ENCODE data around the gene KRTAP10-12. TPM values are rescaled to one million over a fixed set of nuclear protein-coding genes. Genes with fewer than 3 reads are reported as not detected.
A peak's percentile ranks its signal among the peaks of the same experiment; 100 is the strongest.

The KRTAP10-12 gene
- total and polyA plus RNA-seq, 2 experiments from 2014 or later: not detected

GRCh38 chr21:44720170-44720569, 23.2 kb downstream of the KRTAP10-12 start:
- H3K27ac ChIP-seq: peak overlapping the region; percentile 37
- peaks cover 3% of the 10 kb centered on the region for H3K27me3 ChIP-seq
- DNase-seq (ENCODE audit: low read depth in 1 of 2, low spot score in 1 of 2): peak in 1 of 2 donors; percentile 87
- no peak overlapping the region for H3K4me3 ChIP-seq
- H3K36me3 ChIP-seq: no peaks in the 10 kb centered on the region
- TF ChIP-seq, protein P1, sequence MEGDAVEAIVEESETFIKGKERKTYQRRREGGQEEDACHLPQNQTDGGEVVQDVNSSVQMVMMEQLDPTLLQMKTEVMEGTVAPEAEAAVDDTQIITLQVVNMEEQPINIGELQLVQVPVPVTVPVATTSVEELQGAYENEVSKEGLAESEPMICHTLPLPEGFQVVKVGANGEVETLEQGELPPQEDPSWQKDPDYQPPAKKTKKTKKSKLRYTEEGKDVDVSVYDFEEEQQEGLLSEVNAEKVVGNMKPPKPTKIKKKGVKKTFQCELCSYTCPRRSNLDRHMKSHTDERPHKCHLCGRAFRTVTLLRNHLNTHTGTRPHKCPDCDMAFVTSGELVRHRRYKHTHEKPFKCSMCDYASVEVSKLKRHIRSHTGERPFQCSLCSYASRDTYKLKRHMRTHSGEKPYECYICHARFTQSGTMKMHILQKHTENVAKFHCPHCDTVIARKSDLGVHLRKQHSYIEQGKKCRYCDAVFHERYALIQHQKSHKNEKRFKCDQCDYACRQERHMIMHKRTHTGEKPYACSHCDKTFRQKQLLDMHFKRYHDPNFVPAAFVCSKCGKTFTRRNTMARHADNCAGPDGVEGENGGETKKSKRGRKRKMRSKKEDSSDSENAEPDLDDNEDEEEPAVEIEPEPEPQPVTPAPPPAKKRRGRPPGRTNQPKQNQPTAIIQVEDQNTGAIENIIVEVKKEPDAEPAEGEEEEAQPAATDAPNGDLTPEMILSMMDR (IDR thresholded peaks at IDR 0.05; ENCODE audit: low read depth, low read length): no peak
- no peaks in the 10 kb centered on the region for H3K9me3 ChIP-seq (ENCODE audit: low read depth)
- peaks cover 5% of the 10 kb centered on the region for H3K4me1 ChIP-seq (ENCODE audit: low read depth)

DNA sequence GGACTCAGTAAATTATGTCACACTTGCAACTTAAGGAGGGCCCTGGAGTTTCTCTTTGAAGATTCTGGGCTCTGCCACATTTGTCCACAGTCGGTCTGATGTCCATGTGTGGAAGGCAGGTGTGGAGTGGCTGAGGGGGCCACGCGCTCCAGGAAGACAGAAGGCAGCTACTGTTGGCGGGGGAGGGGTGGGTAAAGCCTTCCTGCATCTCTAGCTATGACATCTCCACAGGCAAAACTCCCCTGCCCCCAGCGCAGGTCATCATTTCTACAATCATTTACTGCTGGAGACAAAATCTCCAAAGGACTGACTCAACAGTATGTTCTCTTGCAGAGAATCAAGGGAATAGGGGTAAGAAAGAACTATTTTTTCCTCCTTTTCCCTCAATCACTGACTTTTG, 25.8 kb downstream of the KRTAP10-12 start:
- Histone ChIP-seq H3K4me3 (no peak overlapping the region), H3K4me1 (ENCODE audit: low read depth) (peaks cover 5% of the 10 kb centered on the region), H3K36me3 (no peaks in the 10 kb centered on the region), H3K27ac (no peak overlapping the region), H3K9me3 (ENCODE audit: low read depth) (no peaks in the 10 kb centered on the region), H3K27me3 (peaks cover 7% of the 10 kb centered on the region)
- TF ChIP-seq, protein P1 (IDR thresholded peaks at IDR 0.05; ENCODE audit: low read depth, low read length): no peak
- DNase-seq (ENCODE audit: low read depth in 1 of 2, low spot score in 1 of 2): no peak

DNA sequence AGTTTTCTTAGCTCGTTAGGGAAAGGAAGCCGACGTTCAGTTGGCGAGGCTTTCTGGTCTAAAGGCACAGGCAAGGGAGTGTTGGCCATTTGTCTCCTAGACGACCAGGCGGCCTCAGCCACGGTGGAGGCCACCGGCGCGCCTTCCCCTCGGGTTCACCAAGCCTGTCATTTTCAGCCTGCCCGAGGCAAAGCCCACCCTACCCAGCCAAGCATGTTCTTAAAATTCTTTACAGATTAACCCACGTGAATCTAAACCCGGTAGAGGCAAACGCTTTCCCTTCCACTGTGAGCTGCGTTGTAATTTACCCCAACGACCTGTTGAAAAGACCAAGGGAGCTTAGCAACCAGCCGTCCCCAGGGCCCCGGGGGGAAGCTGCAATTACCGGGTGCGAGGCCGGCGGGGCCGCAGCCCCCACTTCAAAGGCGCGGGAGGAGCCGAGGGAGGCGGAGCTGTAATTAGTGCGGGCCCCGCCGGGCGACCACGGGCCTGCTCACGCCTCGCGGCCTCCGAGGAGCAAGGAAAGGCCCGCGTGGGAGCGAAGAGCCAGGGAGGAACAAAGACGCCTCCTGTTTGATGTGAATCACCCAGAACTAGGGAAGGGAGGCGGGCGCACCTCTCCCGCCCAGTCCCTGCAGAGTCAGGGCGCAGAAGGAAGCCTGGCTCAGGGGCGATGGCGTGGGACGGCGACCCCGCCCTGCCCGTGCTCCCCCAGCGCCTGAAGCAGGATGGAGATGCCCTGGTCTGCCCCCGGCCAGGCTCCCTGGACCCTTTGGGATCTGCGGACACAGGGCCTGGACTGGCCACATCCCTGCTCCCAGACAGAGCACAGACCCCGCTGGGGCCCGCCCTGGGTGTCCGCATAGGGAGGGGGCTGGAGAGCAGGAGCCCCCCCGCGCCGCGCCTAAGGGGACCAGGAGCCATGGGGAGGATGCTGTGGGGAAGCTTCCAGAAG, 26.5 kb downstream of the KRTAP10-12 start:
- H3K4me1 ChIP-seq (ENCODE audit: low read depth): peaks cover 5% of the 10 kb centered on the region
- H3K27ac ChIP-seq: no peak overlapping the region
- peaks cover 7% of the 10 kb centered on the region for H3K27me3 ChIP-seq
- DNase-seq (ENCODE audit: low read depth in 1 of 2, low spot score in 1 of 2): peak in 1 of 2 donors; percentile 7
- no peak overlapping the region for H3K4me3 ChIP-seq
- no peaks in the 10 kb centered on the region for H3K36me3 ChIP-seq
- TF ChIP-seq, protein P1 (IDR thresholded peaks at IDR 0.05; ENCODE audit: low read depth, low read length): no peak
- H3K9me3 ChIP-seq (ENCODE audit: low read depth): no peaks in the 10 kb centered on the region

GRCh38 chr21:44724196-44724595, 27.2 kb downstream of the KRTAP10-12 start:
- no peaks in the 10 kb centered on the region for H3K36me3 ChIP-seq
- no peak overlapping the region for H3K4me3 ChIP-seq
- H3K27ac ChIP-seq: no peak overlapping the region
- H3K27me3 ChIP-seq: peaks cover 7% of the 10 kb centered on the region
- H3K4me1 ChIP-seq (ENCODE audit: low read depth): peaks cover 5% of the 10 kb centered on the region
- no peaks in the 10 kb centered on the region for H3K9me3 ChIP-seq (ENCODE audit: low read depth)
- TF ChIP-seq, protein P1 (IDR thresholded peaks at IDR 0.05; ENCODE audit: low read depth, low read length): no peak
- no peak for DNase-seq (ENCODE audit: low read depth in 1 of 2, low spot score in 1 of 2)

GRCh38 chr21:44724926-44725325, 28.0 kb downstream of the KRTAP10-12 start:
- H3K36me3 ChIP-seq: no peaks in the 10 kb centered on the region
- H3K4me3 ChIP-seq: no peak overlapping the region
- H3K4me1 ChIP-seq (ENCODE audit: low read depth): peaks cover 1% of the 10 kb centered on the region
- no peak for DNase-seq (ENCODE audit: low read depth in 1 of 2, low spot score in 1 of 2)
- no peak overlapping the region for H3K27ac ChIP-seq
- TF ChIP-seq, protein P1 (IDR thresholded peaks at IDR 0.05; ENCODE audit: low read depth, low read length): no peak
- H3K27me3 ChIP-seq: peaks cover 7% of the 10 kb centered on the region
- H3K9me3 ChIP-seq (ENCODE audit: low read depth): no peaks in the 10 kb centered on the region

Measured in cardiac muscle cell (in vitro differentiated cells and primary cell).